ENCODE measurements around the gene ONECUT2. TPM values are rescaled to one million over a fixed set of nuclear protein-coding genes. Genes with fewer than 3 reads are reported as not detected.

Gene ONECUT2
- total and polyA plus RNA-seq, 2 experiments from 2014 or later: 0.82 to 1.7 TPM

GRCh38 chr18:57533868-57534510 is 98.8 kb downstream of the ONECUT2 start:
- Mint-ChIP-seq H3K27ac (no peak overlapping the region), H3K4me3 (no peak overlapping the region), H3K27me3 (ENCODE audit: insufficient read depth, low read depth, poor library complexity) (peaks cover 8% of the 10 kb centered on the region), H3K36me3 (ENCODE audit: low read depth) (no peaks in the 10 kb centered on the region), H3K4me1 (peaks cover 27% of the 10 kb centered on the region), H3K9me3 (no peaks in the 10 kb centered on the region)
- no peaks in the 10 kb centered on the region for H4K20me1 ChIP-seq (replicated peaks; ENCODE audit: insufficient read depth)
- peaks cover 12% of the 10 kb centered on the region for H3K4me1 ChIP-seq (ENCODE audit: insufficient read depth)
- ATAC-seq (no peak), DNase-seq (ENCODE audit: low spot score) (no peak)
- peak overlapping the region; percentile 58; the same call in 1 of the 2 replicates for H3K4me2 ChIP-seq
- H3K4me3 ChIP-seq: no peak overlapping the region
- H3F3A ChIP-seq (replicated peaks; ENCODE audit: low read depth): no peaks in the 10 kb centered on the region
- no peaks in the 10 kb centered on the region for H3K36me3 ChIP-seq (ENCODE audit: insufficient read depth)
- no peaks in the 10 kb centered on the region for H3K27me3 ChIP-seq (ENCODE audit: insufficient read depth)
- H3K27ac ChIP-seq (ENCODE audit: low read depth): peak overlapping the region; percentile 48; the same call in 1 of the 2 replicates
- no peaks in the 10 kb centered on the region; the same call in 1 of the 2 replicates for H3K9me2 ChIP-seq (ENCODE audit: insufficient read depth)
- TF ChIP-seq REST (IDR thresholded peaks at IDR 0.05; ENCODE audit: unreplicated experiment): no peak
- no peak for TF ChIP-seq EZH2 (IDR thresholded peaks at IDR 0.05; ENCODE audit: low read depth, unreplicated experiment)
- no peak for TF ChIP-seq JUNB (IDR thresholded peaks at IDR 0.05; ENCODE audit: unreplicated experiment)
- TF ChIP-seq ETS1 (IDR thresholded peaks at IDR 0.05): no peak
- no peak for TF ChIP-seq CTCF (conservative IDR thresholded peaks at IDR 0.05; ENCODE audit: low read depth in 2 of 2)
- peak overlapping the region; percentile 83 for H2AFZ ChIP-seq
- no peaks in the 10 kb centered on the region for H3K79me2 ChIP-seq (replicated peaks; ENCODE audit: insufficient read depth)

- Histone ChIP-seq H3K4me1 (ENCODE audit: insufficient read depth) (peaks cover 12% of the 10 kb centered on the region), H4K20me1 (replicated peaks; ENCODE audit: insufficient read depth) (no peaks in the 10 kb centered on the region), H3K27ac (ENCODE audit: low read depth) (no peak overlapping the region), H3K27me3 (ENCODE audit: insufficient read depth) (no peaks in the 10 kb centered on the region), H3K9me2 (ENCODE audit: insufficient read depth) (no peaks in the 10 kb centered on the region; the same call in 1 of the 2 replicates), H3K4me2 (no peak overlapping the region), H2AFZ (peak overlapping the region; percentile 78; the same call in 1 of the 2 replicates), H3K36me3 (ENCODE audit: insufficient read depth) (no peaks in the 10 kb centered on the region), H3K4me3 (no peak overlapping the region), H3F3A (replicated peaks; ENCODE audit: low read depth) (no peaks in the 10 kb centered on the region), H3K79me2 (replicated peaks; ENCODE audit: insufficient read depth) (no peaks in the 10 kb centered on the region)
- H3K4me3 Mint-ChIP-seq: no peak overlapping the region
- H3K27me3 Mint-ChIP-seq (ENCODE audit: insufficient read depth, low read depth, poor library complexity): peaks cover 8% of the 10 kb centered on the region
- no peak for DNase-seq (ENCODE audit: low spot score)
- H3K4me1 Mint-ChIP-seq: peaks cover 22% of the 10 kb centered on the region
- ATAC-seq: no peak
- no peaks in the 10 kb centered on the region for H3K36me3 Mint-ChIP-seq (ENCODE audit: low read depth)
- no peaks in the 10 kb centered on the region for H3K9me3 Mint-ChIP-seq
- no peak overlapping the region for H3K27ac Mint-ChIP-seq
- no peak for TF ChIP-seq ZNF331 (CRISPR knock-in tag; IDR thresholded peaks at IDR 0.05; ENCODE audit: low read depth)
- no peak for TF ChIP-seq EZH2phosphoT487 (IDR thresholded peaks at IDR 0.05; ENCODE audit: unreplicated experiment)
- no peak for TF ChIP-seq POLR2AphosphoS5 (IDR thresholded peaks at IDR 0.05; ENCODE audit: low read depth)
- TF ChIP-seq ZNF114 (CRISPR knock-in tag; IDR thresholded peaks at IDR 0.05): no peak
- no peak for TF ChIP-seq CTCF (conservative IDR thresholded peaks at IDR 0.05; ENCODE audit: low read depth in 2 of 2)
These were observed 99.3 kb downstream of the ONECUT2 start for GRCh38 chr18:57534511-57534909.
